Stimulated activated CD8-positive, alpha-beta memory T cell treated with anti-CD3 and anti-CD28 coated beads, Interleukin-2, amount 100 ng/mL, for 1 hour (primary cell): Measurements from ENCODE around the gene SIRT1.
"Not testable (repeated sequence)": the region's sequence is repeated elsewhere in the genome, so short reads cannot be mapped to it uniquely, and the experiment has no call there.

Experiments
- DNase-seq, 2 donors: peaks; one replicate each; pipeline ENCODE4 v3.0.0-alpha.2; 2020; ENCODE audit warnings: low read depth in 2 of 2

SIRT1 gene

GRCh38 chr10:67875340-67876238 is 8.9 kb upstream of the SIRT1 start:
- no peak for DNase-seq

- DNase-seq, result not testable (repeated sequence)
These were observed 7.0 kb upstream of the SIRT1 start for GRCh38 chr10:67877421-67877820.

GRCh38 chr10:67878133-67878532 is 6.3 kb upstream of the SIRT1 start:
- DNase-seq, result no peak

- DNase-seq, result no peak
These were observed 645 bp upstream of the SIRT1 start for GRCh38 chr10:67883710-67884312.

- DNase-seq, result peak; percentile 47 to 51
These were observed 600 bp downstream of the SIRT1 start for GRCh38 chr10:67884842-67885670.

GRCh38 chr10:67893637-67894036 is 9.2 kb downstream of the SIRT1 start:
- DNase-seq, result no peak

DNA sequence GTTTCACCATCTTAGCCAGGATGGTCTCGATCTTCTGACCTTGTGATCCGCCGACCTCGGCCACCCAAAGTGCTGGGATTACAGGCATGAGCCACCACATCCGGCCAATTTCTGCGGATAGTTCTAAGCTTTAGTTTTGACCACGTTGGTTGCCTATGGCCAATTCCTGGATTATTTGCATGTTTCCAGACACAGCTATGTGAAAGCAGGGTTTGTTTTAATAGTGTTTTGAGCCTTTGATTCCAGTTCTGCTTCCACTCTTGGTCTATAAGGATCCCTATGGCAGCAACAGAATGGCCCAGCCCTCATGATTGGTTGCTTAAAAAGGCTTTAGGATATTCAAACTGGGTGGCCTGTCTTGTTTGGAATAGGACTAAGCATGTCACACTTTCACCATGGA is 19.1 kb downstream of the SIRT1 start:
- no peak for DNase-seq

GRCh38 chr10:67912331-67912946 is 28.0 kb downstream of the SIRT1 start:
- DNase-seq, result no peak

DNA sequence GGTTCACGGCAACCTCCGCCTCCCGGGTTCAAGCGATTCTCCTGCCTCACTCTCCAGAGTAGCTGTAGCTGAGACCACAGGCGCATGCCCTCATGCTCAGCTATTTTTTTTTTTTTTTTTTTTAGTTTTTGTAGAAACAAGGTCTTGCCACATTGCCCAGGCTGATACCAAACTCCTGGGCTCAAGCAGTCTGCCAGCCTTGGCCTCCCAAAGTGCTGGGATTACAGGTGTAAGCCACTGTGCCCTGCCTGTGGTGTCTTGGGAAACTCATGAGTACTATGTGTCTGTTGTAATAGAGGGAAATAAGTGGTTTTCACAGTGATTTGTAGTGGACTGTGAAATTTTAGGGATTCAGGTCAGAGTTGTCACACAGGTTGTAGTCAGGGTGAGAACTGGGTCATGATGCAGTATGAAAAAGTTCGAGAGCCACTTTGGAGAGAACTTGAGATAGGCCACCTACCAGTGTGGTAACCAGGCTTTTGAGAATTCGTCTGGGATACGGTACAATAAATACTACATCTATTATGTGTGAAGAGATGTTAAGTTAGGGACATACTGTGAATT is 30.4 kb downstream of the SIRT1 start:
- DNase-seq, result no peak

- DNase-seq, result no peak
These were observed 32.7 kb downstream of the SIRT1 start for GRCh38 chr10:67917169-67917568.

- DNase-seq, result no peak
These were observed 33.2 kb downstream of the SIRT1 start for GRCh38 chr10:67917679-67918078.

DNA sequence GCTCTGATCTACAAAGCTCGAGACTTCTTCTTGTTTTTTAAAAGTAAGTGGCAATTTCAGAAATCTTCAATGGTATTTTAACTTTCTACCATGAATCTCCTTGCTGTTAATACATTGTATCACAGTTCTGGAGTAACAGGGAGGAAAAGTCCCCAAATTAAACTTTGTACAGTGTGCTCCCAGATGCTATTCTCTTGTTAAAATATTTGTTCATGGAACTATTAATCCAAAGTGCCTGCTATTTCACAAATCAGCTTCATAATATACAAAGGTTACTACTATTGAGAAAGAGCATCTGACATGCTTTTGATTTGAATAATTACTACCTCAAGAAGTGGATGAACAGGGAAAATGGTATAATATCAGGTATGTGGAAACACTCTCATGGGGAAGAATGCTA is 36.6 kb downstream of the SIRT1 start:
- DNase-seq, result no peak

- no peak for DNase-seq
These were observed 39.1 kb downstream of the SIRT1 start for GRCh38 chr10:67923551-67923950.

DNA sequence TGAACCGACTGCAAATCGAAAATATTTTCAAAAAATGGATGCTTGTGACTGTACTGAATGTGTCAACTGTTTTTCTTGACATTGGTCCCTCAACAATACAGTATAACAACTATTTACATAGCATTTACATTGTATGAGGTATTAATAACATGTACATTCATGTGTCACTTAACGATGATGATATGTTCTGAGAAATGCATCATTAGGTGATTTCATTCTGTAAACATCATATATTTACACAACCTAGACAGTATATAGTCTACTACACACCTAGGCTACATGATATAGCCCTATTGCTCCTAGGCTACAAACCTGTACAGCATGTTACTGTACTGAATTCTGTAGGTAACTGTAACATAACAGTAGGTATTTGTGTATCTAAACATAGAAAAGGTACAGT is 39.7 kb downstream of the SIRT1 start:
- no peak for DNase-seq

- DNase-seq, result no peak
These were observed 41.1 kb downstream of the SIRT1 start for GRCh38 chr10:67925449-67926005.

- no peak for DNase-seq
These were observed 42.5 kb downstream of the SIRT1 start for GRCh38 chr10:67926951-67927350.

GRCh38 chr10:67933199-67933598 is 48.7 kb downstream of the SIRT1 start:
- no peak for DNase-seq

- DNase-seq, result no peak
These were observed 49.9 kb downstream of the SIRT1 start for GRCh38 chr10:67934336-67934735.

DNA sequence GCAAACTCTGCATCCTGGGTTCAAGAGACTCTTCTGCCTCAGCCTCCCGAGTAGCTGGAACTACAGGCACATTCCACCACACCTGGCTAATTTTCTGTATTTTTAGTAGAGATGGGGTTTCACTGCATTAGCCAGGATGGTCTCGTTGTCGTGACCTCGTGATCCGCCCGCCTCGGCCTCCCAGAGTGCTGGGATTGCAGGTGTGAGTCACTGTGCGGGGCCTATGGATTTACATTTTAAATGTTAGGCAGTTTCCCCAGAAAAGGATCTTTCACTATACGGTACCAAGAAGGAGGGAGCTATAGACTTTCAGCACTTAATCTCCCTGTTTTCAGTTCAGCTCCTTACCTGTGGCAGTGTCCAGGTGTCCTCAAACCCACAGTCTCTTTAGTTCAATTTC is 50.8 kb downstream of the SIRT1 start:
- no peak for DNase-seq

DNA sequence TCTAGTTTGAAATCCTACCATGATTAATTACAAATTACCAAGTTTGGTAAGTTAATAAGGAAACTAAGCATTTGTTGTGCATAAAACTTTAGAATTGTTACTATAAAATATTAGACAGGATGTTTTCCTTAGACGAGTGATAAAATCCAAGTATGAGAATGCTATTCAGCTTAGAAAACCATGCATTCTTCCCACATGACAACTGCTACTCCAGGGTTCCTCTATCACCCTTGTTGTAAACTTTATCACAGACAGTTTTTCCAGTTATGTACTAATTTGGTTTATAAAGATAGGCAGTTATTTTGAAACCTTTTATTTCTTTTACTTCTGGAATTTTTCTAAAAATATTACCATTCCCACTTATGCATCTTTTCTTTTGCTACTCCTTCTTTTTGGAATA is 52.0 kb downstream of the SIRT1 start:
- no peak for DNase-seq

DNA sequence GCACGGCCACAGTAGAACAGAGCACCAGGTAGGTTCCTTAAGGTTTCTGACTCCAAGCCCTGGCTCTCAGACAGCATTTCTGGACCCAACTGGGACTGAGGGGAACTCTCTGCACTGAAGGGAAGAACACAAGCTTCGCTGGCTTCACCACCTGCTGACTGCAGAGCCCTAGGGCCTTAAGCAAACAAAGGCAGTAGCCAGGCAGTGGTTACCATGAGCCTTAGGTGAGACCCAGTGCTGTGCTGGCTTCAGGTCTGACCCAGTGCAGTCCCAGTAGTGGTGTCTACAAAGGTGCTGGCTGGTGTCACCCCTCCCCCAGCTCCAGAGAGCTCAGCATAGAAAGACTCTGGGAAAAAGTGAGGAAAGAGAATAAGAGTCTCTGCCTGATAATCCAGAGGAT is 59.5 kb downstream of the SIRT1 start:
- no peak for DNase-seq
